ENCODE data around the gene ELOB. TPM values are rescaled to one million over a fixed set of nuclear protein-coding genes. Genes with fewer than 3 reads are reported as not detected.

Gene ELOB
- total RNA-seq, 1 donor from 2014 or later, result 323 TPM

GRCh38 chr16:2813771-2814221, 36.7 kb upstream of the ELOB start:
- Mint-ChIP-seq H3K36me3 (ENCODE audit: low read depth, unreplicated experiment) (peaks cover 4% of the 10 kb centered on the region), H3K4me3 (ENCODE audit: unreplicated experiment) (no peak overlapping the region), H3K27me3 (ENCODE audit: low read depth, unreplicated experiment) (peaks cover 35% of the 10 kb centered on the region), H3K27ac (ENCODE audit: unreplicated experiment) (no peak overlapping the region), H3K4me1 (ENCODE audit: low read depth, unreplicated experiment) (peaks cover 1% of the 10 kb centered on the region), H3K9me3 (ENCODE audit: unreplicated experiment) (peaks cover 10% of the 10 kb centered on the region)
- no peak overlapping the region for H3K4me2 ChIP-seq (ENCODE audit: low read length)
- TF ChIP-seq CTCF (IDR thresholded peaks at IDR 0.05; ENCODE audit: insufficient read depth, low read depth, low read length) (no peak), EZH2 (IDR thresholded peaks at IDR 0.05; ENCODE audit: insufficient read depth, low read length) (no peak)
- DNase-seq (ENCODE audit: low read depth), result no peak
- peaks cover 27% of the 10 kb centered on the region for H3K27me3 ChIP-seq (ENCODE audit: insufficient read depth, low read length)
- no peaks in the 10 kb centered on the region for H3K79me2 ChIP-seq (ENCODE audit: insufficient read depth, low read length)
- no peak for FAIRE-seq
- no peaks in the 10 kb centered on the region for H3K36me3 ChIP-seq (ENCODE audit: insufficient read depth, low read length)
- no peak overlapping the region for H2AFZ ChIP-seq (ENCODE audit: low read depth, low read length)
- H3K4me1 ChIP-seq (ENCODE audit: insufficient read depth, low read length), result no peaks in the 10 kb centered on the region
- no peaks in the 10 kb centered on the region for H4K20me1 ChIP-seq (ENCODE audit: insufficient read depth, low read length)
- no peak overlapping the region for H3K9ac ChIP-seq (ENCODE audit: low read length)
- H3K9me3 ChIP-seq (ENCODE audit: insufficient read depth, low read depth, low read length), result no peaks in the 10 kb centered on the region
- H3K4me3 ChIP-seq (ENCODE audit: insufficient read depth, low read depth, low read length), result no peak overlapping the region
- H3K27ac ChIP-seq (ENCODE audit: low read depth, low read length), result no peak overlapping the region

GRCh38 chr16:2811703-2812471, 34.8 kb upstream of the ELOB start:
- DNase-seq (ENCODE audit: low read depth) (no peak), FAIRE-seq (no peak)
- H3K27me3 Mint-ChIP-seq (ENCODE audit: low read depth, unreplicated experiment), result peaks cover 38% of the 10 kb centered on the region
- no peak overlapping the region for H3K4me3 ChIP-seq (ENCODE audit: insufficient read depth, low read depth, low read length)
- H4K20me1 ChIP-seq (ENCODE audit: insufficient read depth, low read length), result no peaks in the 10 kb centered on the region
- H3K4me2 ChIP-seq (ENCODE audit: low read length), result no peak overlapping the region
- no peak overlapping the region for H3K27ac Mint-ChIP-seq (ENCODE audit: unreplicated experiment)
- no peaks in the 10 kb centered on the region for H3K9me3 ChIP-seq (ENCODE audit: insufficient read depth, low read depth, low read length)
- no peak overlapping the region for H3K9ac ChIP-seq (ENCODE audit: low read length)
- peaks cover 5% of the 10 kb centered on the region for H3K36me3 Mint-ChIP-seq (ENCODE audit: low read depth, unreplicated experiment)
- H3K27ac ChIP-seq (ENCODE audit: low read depth, low read length), result no peak overlapping the region
- H3K36me3 ChIP-seq (ENCODE audit: insufficient read depth, low read length), result no peaks in the 10 kb centered on the region
- no peak overlapping the region for H2AFZ ChIP-seq (ENCODE audit: low read depth, low read length)
- no peak overlapping the region for H3K4me3 Mint-ChIP-seq (ENCODE audit: unreplicated experiment)
- peaks cover 24% of the 10 kb centered on the region for H3K27me3 ChIP-seq (ENCODE audit: insufficient read depth, low read length)
- TF ChIP-seq EZH2 (IDR thresholded peaks at IDR 0.05; ENCODE audit: insufficient read depth, low read length) (no peak), CTCF (IDR thresholded peaks at IDR 0.05; ENCODE audit: insufficient read depth, low read depth, low read length) (no peak)
- peaks cover 1% of the 10 kb centered on the region for H3K4me1 Mint-ChIP-seq (ENCODE audit: low read depth, unreplicated experiment)
- H3K4me1 ChIP-seq (ENCODE audit: insufficient read depth, low read length), result no peaks in the 10 kb centered on the region
- peaks cover 15% of the 10 kb centered on the region for H3K9me3 Mint-ChIP-seq (ENCODE audit: unreplicated experiment)
- no peaks in the 10 kb centered on the region for H3K79me2 ChIP-seq (ENCODE audit: insufficient read depth, low read length)

- Histone ChIP-seq H3K4me2 (ENCODE audit: low read length) (no peak overlapping the region), H3K9ac (ENCODE audit: low read length) (no peak overlapping the region), H3K79me2 (ENCODE audit: insufficient read depth, low read length) (no peaks in the 10 kb centered on the region), H3K27ac (ENCODE audit: low read depth, low read length) (no peak overlapping the region), H3K4me3 (ENCODE audit: insufficient read depth, low read depth, low read length) (no peak overlapping the region), H3K27me3 (ENCODE audit: insufficient read depth, low read length) (peaks cover 27% of the 10 kb centered on the region), H4K20me1 (ENCODE audit: insufficient read depth, low read length) (no peaks in the 10 kb centered on the region), H3K36me3 (ENCODE audit: insufficient read depth, low read length) (no peaks in the 10 kb centered on the region), H3K9me3 (ENCODE audit: insufficient read depth, low read depth, low read length) (no peaks in the 10 kb centered on the region), H3K4me1 (ENCODE audit: insufficient read depth, low read length) (no peaks in the 10 kb centered on the region), H2AFZ (ENCODE audit: low read depth, low read length) (no peak overlapping the region)
- no peak for DNase-seq (ENCODE audit: low read depth)
- H3K4me1 Mint-ChIP-seq (ENCODE audit: low read depth, unreplicated experiment), result peaks cover 1% of the 10 kb centered on the region
- no peak overlapping the region for H3K27ac Mint-ChIP-seq (ENCODE audit: unreplicated experiment)
- H3K27me3 Mint-ChIP-seq (ENCODE audit: low read depth, unreplicated experiment), result peaks cover 46% of the 10 kb centered on the region
- no peak for TF ChIP-seq EZH2 (IDR thresholded peaks at IDR 0.05; ENCODE audit: insufficient read depth, low read length)
- no peak for TF ChIP-seq CTCF (IDR thresholded peaks at IDR 0.05; ENCODE audit: insufficient read depth, low read depth, low read length)
- peaks cover 5% of the 10 kb centered on the region for H3K36me3 Mint-ChIP-seq (ENCODE audit: low read depth, unreplicated experiment)
- FAIRE-seq, result no peak
- peaks cover 15% of the 10 kb centered on the region for H3K9me3 Mint-ChIP-seq (ENCODE audit: unreplicated experiment)
- no peak overlapping the region for H3K4me3 Mint-ChIP-seq (ENCODE audit: unreplicated experiment)
Measured at GRCh38 chr16:2810651-2811050, 33.6 kb upstream of the ELOB start.

Measured in astrocyte (in vitro differentiated cells and primary cell).